Lung (tissue), 12 donors: ENCODE data around the gene ZNF750. TPM values are rescaled to one million over a fixed set of nuclear protein-coding genes. Genes with fewer than 3 reads are reported as not detected.

ENCODE experiments used
- ATAC-seq: fragments of 200-7000 bp; cut with Tn5 transposase; one replicate; pipeline ENCODE4 v1.9.1; 2020; ENCODE audit warnings: moderate number of reproducible peaks; ENCODE audit not compliant: insufficient read depth, low FRiP score
- DNase-seq, 3 donors: peaks; one replicate each; pipeline ENCODE4 v3.0.0-alpha.2; 2013 to 2017
- H3K27ac ChIP-seq, 2 donors: one replicate each; pipeline ENCODE4 v1.5.1; 2013; ENCODE audit warnings: mild to moderate bottlenecking in 2 of 2, moderate library complexity in 2 of 2, control low read depth in 1 of 2, inconsistent platforms in 1 of 2, low read depth in 1 of 2, low read length in 1 of 2
- H3K27me3 ChIP-seq, 3 donors: one replicate each; pipeline ENCODE4 v1.5.1; 2013; ENCODE audit warnings: low read length in 2 of 3; ENCODE audit not compliant: control insufficient read depth in 3 of 3, insufficient read depth in 3 of 3
- H3K36me3 ChIP-seq, 4 donors: one replicate each; pipeline ENCODE4 v1.5.1; 2013; ENCODE audit warnings: low read length in 4 of 4, mild to moderate bottlenecking in 1 of 4, moderate library complexity in 1 of 4; ENCODE audit not compliant: control insufficient read depth in 4 of 4, insufficient read depth in 4 of 4
- H3K4me1 ChIP-seq, 5 donors: one replicate each; pipeline ENCODE4 v1.5.1; 2013; ENCODE audit warnings: low read length in 5 of 5, mild to moderate bottlenecking in 2 of 5, moderate library complexity in 1 of 5; ENCODE audit not compliant: control insufficient read depth in 5 of 5, insufficient read depth in 5 of 5
- H3K4me3 ChIP-seq: one replicate; pipeline ENCODE4 v1.5.1; 2013; ENCODE audit warnings: mild to moderate bottlenecking, control low read depth, moderate library complexity
- H3K9ac ChIP-seq, 2 donors: one replicate each; pipeline ENCODE4 v1.5.1; 2013; ENCODE audit warnings: low read length in 2 of 2, control low read depth in 1 of 2; ENCODE audit not compliant: insufficient read depth in 1 of 2
- H3K9me3 ChIP-seq, 4 donors: one replicate each; pipeline ENCODE4 v1.5.1; 2013; ENCODE audit warnings: low read length in 3 of 4, mild to moderate bottlenecking in 1 of 4, moderate library complexity in 1 of 4; ENCODE audit not compliant: control insufficient read depth in 4 of 4, insufficient read depth in 3 of 4
- WGBS, 2 donors: extraction: QIAGEN DNeasy Blood & Tissue Kit; methylation state at CpG; one replicate each; pipeline ENCODE4 v1.1.7; 2013; 5-methylcytosine and 5-hydroxymethylcytosine counted together
- polyA plus RNA-seq, 2 donors: library from polyadenylated mRNA; stranded (reverse); fragments of 200-250 nt; gene quantifications; one replicate each; pipeline ENCODE4 v1.2.1, GENCODE V29; 2013
- total RNA-seq, 2 donors: library from RNA; depleted of rRNA in 1 of 2; stranded (reverse); fragments of >200 nt in 1 of 2; gene quantifications; one replicate each; pipeline ENCODE4 v1.2.1, GENCODE V29; 2014 to 2021
- TF ChIP-seq, protein P1 (sequence below): IDR thresholded peaks from 2 replicates; pipeline ENCODE4 v1.5.1; 2012; ENCODE audit warnings: mild to moderate bottlenecking; ENCODE audit errors: control extremely low read depth, extremely low read depth
- donor health status: control.
- donor health status: control.
- donor health status: Bipolar disorder and iron deficiency.
- donor health status: healthy.
- donor health status: DM: yes; HTN: yes; CAD: no.

The ZNF750 gene
- total and polyA plus RNA-seq, 4 donors: 1.3 to 4.4 (median 1.9) TPM

DNA sequence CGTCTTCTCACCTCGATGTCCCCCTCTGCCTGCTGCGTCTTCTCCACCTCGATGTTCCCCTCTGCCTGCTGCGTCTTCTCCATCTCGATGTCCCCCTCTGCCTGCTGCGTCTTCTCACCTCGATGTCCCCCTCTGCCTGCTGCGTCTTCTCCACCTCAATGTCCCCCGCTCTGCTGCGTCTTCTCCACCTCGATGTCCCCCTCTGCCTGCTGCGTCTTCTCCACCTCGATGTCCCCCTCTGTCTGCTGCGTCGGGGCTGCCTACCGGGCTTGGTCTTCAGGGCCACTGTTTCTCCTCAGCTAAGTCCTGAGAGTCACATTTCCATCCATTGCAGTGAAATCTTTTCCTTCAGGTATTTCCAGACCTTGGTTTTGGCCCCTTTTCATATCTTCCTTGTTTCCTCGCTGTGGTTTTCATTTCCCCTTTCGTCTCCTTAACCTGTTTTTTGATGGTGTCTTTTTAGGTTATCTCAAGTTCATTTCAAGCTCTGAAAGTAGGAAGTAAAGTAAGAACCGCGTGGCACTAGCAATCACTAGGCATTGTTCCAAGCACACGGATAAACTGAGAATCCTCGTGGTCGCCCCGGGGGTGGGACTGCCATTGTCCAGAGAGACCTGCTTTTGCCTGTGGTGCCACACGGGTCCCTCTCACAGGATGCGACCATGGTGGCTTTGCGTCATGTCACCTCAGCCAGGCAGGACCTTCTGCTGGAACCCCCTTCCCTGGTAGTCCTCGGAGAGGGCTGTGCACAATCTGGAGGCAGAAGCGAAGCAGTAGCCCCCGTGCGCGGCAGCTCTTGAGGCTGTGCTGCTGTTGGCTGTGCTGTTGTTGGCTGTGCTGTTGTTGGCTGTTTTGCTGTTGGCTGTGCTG, 9.5 kb upstream of the ZNF750 start:
- TF ChIP-seq, protein P1, sequence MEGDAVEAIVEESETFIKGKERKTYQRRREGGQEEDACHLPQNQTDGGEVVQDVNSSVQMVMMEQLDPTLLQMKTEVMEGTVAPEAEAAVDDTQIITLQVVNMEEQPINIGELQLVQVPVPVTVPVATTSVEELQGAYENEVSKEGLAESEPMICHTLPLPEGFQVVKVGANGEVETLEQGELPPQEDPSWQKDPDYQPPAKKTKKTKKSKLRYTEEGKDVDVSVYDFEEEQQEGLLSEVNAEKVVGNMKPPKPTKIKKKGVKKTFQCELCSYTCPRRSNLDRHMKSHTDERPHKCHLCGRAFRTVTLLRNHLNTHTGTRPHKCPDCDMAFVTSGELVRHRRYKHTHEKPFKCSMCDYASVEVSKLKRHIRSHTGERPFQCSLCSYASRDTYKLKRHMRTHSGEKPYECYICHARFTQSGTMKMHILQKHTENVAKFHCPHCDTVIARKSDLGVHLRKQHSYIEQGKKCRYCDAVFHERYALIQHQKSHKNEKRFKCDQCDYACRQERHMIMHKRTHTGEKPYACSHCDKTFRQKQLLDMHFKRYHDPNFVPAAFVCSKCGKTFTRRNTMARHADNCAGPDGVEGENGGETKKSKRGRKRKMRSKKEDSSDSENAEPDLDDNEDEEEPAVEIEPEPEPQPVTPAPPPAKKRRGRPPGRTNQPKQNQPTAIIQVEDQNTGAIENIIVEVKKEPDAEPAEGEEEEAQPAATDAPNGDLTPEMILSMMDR: no peak
- peaks cover 0 to 5% (median 0%) of the 10 kb centered on the region in 4 donors for H3K36me3 ChIP-seq
- H3K4me3 ChIP-seq: no peak overlapping the region
- DNase-seq (peak in 1 of 3 donors; percentile 6), ATAC-seq (no peak)
- H3K9ac ChIP-seq: no peak overlapping the region
- H3K27ac ChIP-seq: no peak overlapping the region
- no peaks in the 10 kb centered on the region for H3K27me3 ChIP-seq
- no peaks in the 10 kb centered on the region for H3K9me3 ChIP-seq
- WGBS, 2 donors: 72 to 78% methylated on average over 33 of the region's 33 CpGs
- H3K4me1 ChIP-seq: peaks cover 0 to 13% (median 5%) of the 10 kb centered on the region in 5 donors

DNA sequence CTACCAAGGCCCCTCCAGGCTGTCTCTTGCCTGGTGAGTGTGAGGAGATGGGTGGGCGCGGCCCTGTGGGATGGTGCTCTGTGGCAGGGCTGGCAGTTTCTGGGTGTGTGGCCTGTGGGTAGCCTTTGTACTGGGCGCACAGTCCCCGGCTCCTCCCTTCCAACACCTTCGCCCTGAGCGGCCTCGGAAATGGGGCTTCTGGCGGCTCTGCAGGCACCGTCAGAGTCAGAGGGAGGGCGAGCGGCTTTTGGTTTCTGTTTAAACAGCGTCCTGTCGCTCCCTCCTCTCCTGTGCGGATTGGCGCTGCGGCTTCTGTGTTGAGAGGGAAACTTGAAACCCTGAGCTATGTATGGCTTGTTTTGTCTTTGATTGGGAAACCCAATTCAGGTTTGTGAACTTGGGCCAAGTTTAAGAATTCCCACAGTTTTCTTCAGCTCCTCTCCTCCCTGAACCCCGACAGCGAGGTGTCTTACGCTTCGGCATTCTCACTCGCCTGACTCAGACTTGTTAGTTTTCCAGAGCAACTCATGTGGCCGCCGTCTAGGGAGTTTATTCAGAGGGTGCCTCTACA, 8.3 kb upstream of the ZNF750 start:
- ATAC-seq: peak; percentile 80
- TF ChIP-seq, protein P1: no peak

DNA sequence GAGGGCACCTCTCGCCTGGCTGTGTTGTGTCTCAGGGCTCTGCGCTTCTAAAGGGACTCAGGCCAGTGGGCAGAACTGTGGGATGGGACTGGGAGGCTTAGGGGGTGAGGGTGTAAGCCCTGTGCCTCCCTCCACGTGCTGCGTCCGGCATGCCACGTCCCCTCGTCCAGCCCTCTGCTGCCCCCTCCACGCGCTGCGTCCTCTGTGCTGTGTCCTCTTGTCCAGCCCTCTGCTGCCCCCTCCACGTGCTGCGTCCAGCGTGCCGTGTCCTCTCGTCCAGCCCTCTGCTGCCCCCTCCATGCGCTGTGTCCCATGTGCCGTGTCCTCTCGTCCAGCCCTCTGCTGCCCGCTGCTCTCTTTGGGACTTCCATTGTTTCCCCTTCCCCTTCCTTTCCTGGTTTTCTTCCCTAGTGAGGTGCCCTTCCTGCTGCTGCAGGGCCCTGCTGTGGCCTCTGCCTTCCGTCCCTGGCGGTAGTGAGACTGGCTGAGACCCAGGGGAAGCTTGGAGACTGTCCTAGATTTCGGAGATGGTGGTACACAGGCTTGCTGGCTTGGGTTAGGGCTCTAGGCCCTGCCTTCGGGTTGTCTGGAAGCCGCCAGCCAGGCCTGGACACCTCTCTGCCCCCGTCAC, 6.4 kb upstream of the ZNF750 start:
- ATAC-seq (no peak), DNase-seq (peak in 2 of 3 donors; percentile 29 to 30)
- Histone ChIP-seq H3K4me3 (peak overlapping the region; percentile 22), H3K27ac (peak overlapping the region; percentile 4 to 17), H3K36me3 (peaks cover 0 to 3% (median 0%) of the 10 kb centered on the region in 4 donors), H3K4me1 (peaks cover 0 to 13% (median 10%) of the 10 kb centered on the region in 5 donors), H3K9ac (no peak overlapping the region), H3K9me3 (no peaks in the 10 kb centered on the region), H3K27me3 (no peaks in the 10 kb centered on the region)
- 74 to 80% methylated on average over 21 to 25 of the region's 25 CpGs for WGBS, 2 donors
- TF ChIP-seq, protein P1: no peak

More for the DNA sequence above, 8.3 kb upstream of the ZNF750 start:
- DNase-seq: peak; percentile 80 to 91 (median 80)
- Histone ChIP-seq H3K9me3 (no peaks in the 10 kb centered on the region), H3K27ac (peak overlapping the region in 1 of 2 donors; percentile 93), H3K4me3 (no peak overlapping the region), H3K4me1 (peaks cover 0 to 13% (median 6%) of the 10 kb centered on the region in 5 donors), H3K9ac (peak overlapping the region in 1 of 2 donors; percentile 68), H3K36me3 (peaks cover 0 to 3% (median 0%) of the 10 kb centered on the region in 4 donors), H3K27me3 (no peaks in the 10 kb centered on the region)
- WGBS, 2 donors: 47 to 73% methylated on average over 23 of the region's 23 CpGs
